ENCODE measurements around the gene MYL10.

Gene MYL10

GRCh38 chr7:101567230-101567629, 61.9 kb downstream of the MYL10 start:
- DNase-seq (ENCODE audit: low read depth), result no peak

- DNase-seq (ENCODE audit: low read depth), result no peak
Observed at GRCh38 chr7:101565601-101566209, 63.4 kb downstream of the MYL10 start.

- DNase-seq (ENCODE audit: low read depth), result peak; percentile 54
Observed at GRCh38 chr7:101564778-101565211, 64.3 kb downstream of the MYL10 start.

GRCh38 chr7:101563943-101564777, 64.9 kb downstream of the MYL10 start:
- no peak for DNase-seq (ENCODE audit: low read depth)
